UCSD-AML1 (cell line): ENCODE data around the gene STRA8.

Experiments used
- DNase-seq: peaks from one replicate; lab custom pipeline; 2025; ENCODE audit not compliant: unreplicated experiment; lab: John Stamatoyannopoulos, UW

The STRA8 gene

GRCh38 chr7:135300913-135301765 is 67.5 kb downstream of the STRA8 start:
- no peak for DNase-seq
